ENCODE results near the gene HTD2. TPM values are rescaled to one million over a fixed set of nuclear protein-coding genes. Genes with fewer than 3 reads are reported as not detected.
A peak's percentile ranks its signal among the peaks of the same experiment; 100 is the strongest.

The HTD2 gene
- total RNA-seq, 1 donor from 2014 or later, result 0.53 TPM

GRCh38 chr3:58329150-58329921 is 23.0 kb downstream of the HTD2 start:
- H3K4me3 ChIP-seq, result no peak overlapping the region
- intact Hi-C loops (cut with DNase I), result no loop called here
- H3K27me3 ChIP-seq, result no peaks in the 10 kb centered on the region
- H3K4me1 ChIP-seq, result peaks cover 0 to 9% of the 10 kb centered on the region in 2 donors
- no peak for TF ChIP-seq CTCF (IDR thresholded peaks at IDR 0.05)
- no peaks in the 10 kb centered on the region for H3K36me3 ChIP-seq
- H3K27ac ChIP-seq, result no peak overlapping the region
- H3K9me3 ChIP-seq, result no peaks in the 10 kb centered on the region
- no peak for DNase-seq (ENCODE audit: low spot score in 2 of 2)

GRCh38 chr3:58329922-58330413 is 23.6 kb downstream of the HTD2 start:
- no peak overlapping the region for H3K4me3 ChIP-seq
- no peaks in the 10 kb centered on the region for H3K9me3 ChIP-seq
- DNase-seq (ENCODE audit: low spot score in 2 of 2), result no peak
- no peaks in the 10 kb centered on the region for H3K36me3 ChIP-seq
- intact Hi-C loops (cut with DNase I), result no loop called here
- no peaks in the 10 kb centered on the region for H3K27me3 ChIP-seq
- no peak for TF ChIP-seq CTCF (IDR thresholded peaks at IDR 0.05)
- peaks cover 0 to 11% of the 10 kb centered on the region in 2 donors for H3K4me1 ChIP-seq
- no peak overlapping the region for H3K27ac ChIP-seq

- Histone ChIP-seq H3K4me3 (peak overlapping the region in 1 of 2 donors; percentile 93), H3K4me1 (peaks cover 0 to 9% of the 10 kb centered on the region in 2 donors), H3K27me3 (no peaks in the 10 kb centered on the region), H3K27ac (no peak overlapping the region), H3K36me3 (no peaks in the 10 kb centered on the region), H3K9me3 (no peaks in the 10 kb centered on the region)
- intact Hi-C loops (cut with DNase I), result loop anchor here (1.0 kb wide), 2 partner anchors 25 to 161 kb away; partner anchors contain the start of genes HTD2, KCTD6 and RPP14
- TF ChIP-seq CTCF (IDR thresholded peaks at IDR 0.05), result no peak
- no peak for DNase-seq (ENCODE audit: low spot score in 2 of 2)
Measured at GRCh38 chr3:58331593-58332152, 25.4 kb downstream of the HTD2 start.

- H3K27me3 ChIP-seq, result no peaks in the 10 kb centered on the region
- DNase-seq (ENCODE audit: low spot score in 2 of 2), result peak in 1 of 2 donors; percentile 89
- peak within 1 kb of the TSS; percentile 88 to 93 for H3K4me3 ChIP-seq
- H3K4me1 ChIP-seq, result peaks cover 0 to 9% of the 10 kb centered on the region in 2 donors
- intact Hi-C loops (cut with DNase I), result loop anchor here (1.0 kb wide), 2 partner anchors 26 to 160 kb away; partner anchors contain the start of genes HTD2, KCTD6 and RPP14
- no peaks in the 10 kb centered on the region for H3K36me3 ChIP-seq
- peak within 1 kb of the TSS; percentile 61 to 67 for H3K27ac ChIP-seq
- TF ChIP-seq CTCF (IDR thresholded peaks at IDR 0.05), result peak in 2 of 3 experiments; percentile 9 to 43
- H3K9me3 ChIP-seq, result no peaks in the 10 kb centered on the region
Measured at GRCh38 chr3:58332575-58333188, 26.4 kb downstream of the HTD2 start, which contains the start of gene PXK. Gene PXK, plus strand, starts transcription at chr3:58332892. Its CDS starts 97 bp downstream, at chr3:58332989.

- TF ChIP-seq CTCF (IDR thresholded peaks at IDR 0.05), result no peak
- Histone ChIP-seq H3K4me1 (peaks cover 0 to 9% of the 10 kb centered on the region in 2 donors), H3K27ac (peak overlapping the region; percentile 61 to 67), H3K9me3 (no peaks in the 10 kb centered on the region), H3K27me3 (no peaks in the 10 kb centered on the region), H3K4me3 (peak overlapping the region; percentile 88 to 93), H3K36me3 (no peaks in the 10 kb centered on the region)
- intact Hi-C loops (cut with DNase I), result no loop called here
- DNase-seq (ENCODE audit: low spot score in 2 of 2), result peak in 1 of 2 donors; percentile 64
Measured at GRCh38 chr3:58333206-58334012, 27.1 kb downstream of the HTD2 start.

All from ascending aorta (tissue), 2 donors.